K562 (cell line): ENCODE measurements around the gene ZP1. TPM values are rescaled to one million over a fixed set of nuclear protein-coding genes. Genes with fewer than 3 reads are reported as not detected.

ENCODE experiments used
- ATAC-seq: fragments of 200-7000 bp; cut with Tn5 transposase; 3 replicates; pipeline ENCODE4 v1.9.1; 2020; ENCODE audit warnings: moderate library complexity
- BruUV-seq: library from RNA; stranded (reverse); fragments of 400-500 nt; replicated peaks from 2 replicates; lab custom pipeline; 2021; lab: Mats Ljungman, UMichigan
- CTCF ChIA-PET: fragments of 300-600 bp; formaldehyde crosslinking; extraction: SDS; loops from one replicate; lab custom pipeline; 2021; ENCODE audit warnings: low intra/inter-chr PET ratio; lab: Yijun Ruan, JAX
- POLR2A ChIA-PET: fragments of 300-600, 350-650 bp; sonication (Branson Sonifier 250); formaldehyde crosslinking; extraction: SDS; loops from one replicate; lab custom pipeline; 2021; ENCODE audit warnings: antibody characterized with exemption, inconsistent platforms; lab: Yijun Ruan, JAX
- DNase-seq, 4 experiments: peaks; one replicate each; pipeline versions ENCODE4 v3.0.0 to v3.0.0-alpha.2; 2011 to 2018; ENCODE audit warnings: low spot score in 3 of 4, mixed read lengths in 3 of 4; ENCODE audit errors: extremely low read depth in 1 of 4
- FAIRE-seq: peaks from 2 replicates; lab custom pipeline; 2011; peaks lifted over from hg19 to GRCh38; lab: Jason Lieb, UNC
- H2AFZ ChIP-seq: 2 replicates; pipeline ENCODE4 v1.6.0; 2011; ENCODE audit warnings: low read depth, low read length, control low read depth, inconsistent platforms
- H3K27ac ChIP-seq: fragments of 200-600 bp; 3 replicates; pipeline ENCODE4 v1.8.0; 2011; ENCODE audit warnings: low read depth, mild to moderate bottlenecking, control low read depth, inconsistent platforms, low read length, moderate library complexity, mixed read lengths; ENCODE audit errors: extremely low read depth
- H3K27me3 ChIP-seq, 2 experiments: fragments of 300-600 bp in 1 of 2; 2 replicates in 1 of 2; 3 replicates in 1 of 2; pipeline versions ENCODE4 v1.6.0 to v1.8.0; 2011; ENCODE audit warnings: inconsistent platforms in 2 of 2, low read length in 2 of 2, mild to moderate bottlenecking in 1 of 2, mixed read lengths in 1 of 2, moderate library complexity in 1 of 2; ENCODE audit not compliant: control insufficient read depth in 2 of 2, insufficient read depth in 2 of 2
- H3K36me3 ChIP-seq: fragments of 300-600 bp; 3 replicates; pipeline ENCODE4 v1.8.0; 2011; ENCODE audit warnings: mild to moderate bottlenecking, low read length, inconsistent platforms; ENCODE audit not compliant: control insufficient read depth, insufficient read depth
- H3K4me1 ChIP-seq, 2 experiments: fragments of 200-600 bp in 1 of 2; replicated peaks in 1 of 2; 2 replicates in 1 of 2; 3 replicates in 1 of 2; pipeline versions ENCODE4 v1.5.1 to v1.8.0; 2011; ENCODE audit warnings: inconsistent platforms in 2 of 2, low read length in 2 of 2, mild to moderate bottlenecking in 1 of 2, mixed read lengths in 1 of 2, moderate library complexity in 1 of 2; ENCODE audit not compliant: control insufficient read depth in 2 of 2, insufficient read depth in 2 of 2
- H3K4me2 ChIP-seq: 2 replicates; pipeline ENCODE4 v1.6.1; 2011; ENCODE audit warnings: low read length, control low read depth, inconsistent platforms, mixed read lengths; ENCODE audit not compliant: insufficient read depth
- H3K4me3 ChIP-seq: fragments of 200-600 bp; sonication (generic), shearing (Covaris generic); 2 replicates; pipeline ENCODE4 v1.5.1; 2016; ENCODE audit warnings: control low read depth, inconsistent platforms
- H3K79me2 ChIP-seq: fragments of 200-600 bp; 3 replicates; pipeline ENCODE4 v1.8.0; 2011; ENCODE audit warnings: low read length, inconsistent platforms; ENCODE audit not compliant: control insufficient read depth, insufficient read depth
- H3K9ac ChIP-seq, 2 experiments: 2 replicates each; pipeline versions ENCODE4 v1.6.0 to v1.6.1; 2011; ENCODE audit warnings: low read depth in 2 of 2, low read length in 2 of 2, control low read depth in 1 of 2, inconsistent platforms in 1 of 2, mild to moderate bottlenecking in 1 of 2, mixed read lengths in 1 of 2; ENCODE audit not compliant: insufficient read depth in 1 of 2
- H3K9me1 ChIP-seq: one replicate; pipeline ENCODE4 v1.6.0; 2011; ENCODE audit warnings: inconsistent platforms, mild to moderate bottlenecking, low read length, moderate library complexity; ENCODE audit not compliant: control insufficient read depth, insufficient read depth
- H3K9me3 ChIP-seq: replicated peaks from 2 replicates; pipeline ENCODE4 v1.5.1; 2011; ENCODE audit warnings: low read depth, low read length, inconsistent platforms; ENCODE audit not compliant: control insufficient read depth, insufficient read depth
- H4K20me1 ChIP-seq: replicated peaks from 2 replicates; pipeline ENCODE4 v1.6.1; 2011; ENCODE audit warnings: low read length, inconsistent platforms, mixed read lengths; ENCODE audit not compliant: control insufficient read depth, insufficient read depth
- BCLAF1 ChIP-seq, 2 experiments: fragments of 450-650 bp in 1 of 2; IDR thresholded peaks; 2 replicates each; pipeline ENCODE4 v1.6.1; 2011 to 2017; ENCODE audit warnings: low read depth in 2 of 2, antibody characterized with exemption in 1 of 2, borderline replicate concordance in 1 of 2, low read length in 1 of 2, mild to moderate bottlenecking in 1 of 2, mixed read lengths in 1 of 2; ENCODE audit not compliant: control insufficient read depth in 1 of 2
- CEBPB ChIP-seq: fragments of 450-650 bp; IDR thresholded peaks from 2 replicates; pipeline ENCODE4 v1.6.1; 2016; ENCODE audit warnings: missing genetic modification characterization, missing compliant biosample characterization
- FIP1L1 ChIP-seq: fragments of 200-400 bp; formaldehyde crosslinking; IDR thresholded peaks from 2 replicates; pipeline ENCODE4 v1.6.1; 2018; ENCODE audit warnings: mild to moderate bottlenecking, low read depth, low read length; ENCODE audit not compliant: poor library complexity, severe bottlenecking
- HES1 ChIP-seq: fragments of 450-650 bp; IDR thresholded peaks from 2 replicates; pipeline ENCODE4 v1.6.1; 2016; ENCODE audit warnings: low read depth, mild to moderate bottlenecking, moderate library complexity
- HNRNPK ChIP-seq: fragments of 200-400 bp; formaldehyde crosslinking; IDR thresholded peaks from one replicate; pipeline ENCODE4 v1.6.1; 2018; ENCODE audit warnings: mild to moderate bottlenecking, low read depth, low read length; ENCODE audit not compliant: poor library complexity, severe bottlenecking
- MCM3 ChIP-seq: fragments of 450-650 bp; IDR thresholded peaks from 2 replicates; pipeline ENCODE4 v1.6.1; 2016
- MCM5 ChIP-seq: fragments of 450-650 bp; IDR thresholded peaks from 2 replicates; pipeline ENCODE4 v1.6.1; 2016; ENCODE audit warnings: low read depth
- MCM7 ChIP-seq, 2 experiments: fragments of 450-650 bp; IDR thresholded peaks; 2 replicates each; pipeline ENCODE4 v1.6.1; 2016 to 2018
- RFX1 ChIP-seq: fragments of 450-650 bp; IDR thresholded peaks from 2 replicates; pipeline ENCODE4 v1.6.1; 2016; ENCODE audit warnings: mild to moderate bottlenecking, moderate library complexity
- WHSC1 ChIP-seq: IDR thresholded peaks from one replicate; pipeline ENCODE4 v1.6.1; 2012; ENCODE audit warnings: low read length, control low read depth, inconsistent platforms
- ZKSCAN3 ChIP-seq: fragments of 250-450 bp; sonication (Bioruptor Pico); IDR thresholded peaks from 2 replicates; pipeline ENCODE4 v1.4.0; 2020
- ZNF134 ChIP-seq: fragments of 250-450 bp; sonication (Bioruptor Pico); conservative IDR thresholded peaks from 2 replicates; pipeline ENCODE4 v1.4.0; 2020
- WGBS: fragments of 100-300 bp; shearing (Covaris generic); methylation state at CpG from one replicate; pipeline ENCODE4 v1.1.6; 2016; ENCODE audit warnings: low coverage, mixed read lengths; ENCODE audit not compliant: insufficient coverage; ENCODE audit errors: missing lambda C conversion rate; 5-methylcytosine and 5-hydroxymethylcytosine counted together
- in situ Hi-C: fragments of 300-500 bp; cut with MboI; formaldehyde crosslinking; loops from 4 replicates; pipeline ENCODE4 v1.15.0; 2018; ENCODE audit warnings: inconsistent platforms, mixed read lengths
- intact Hi-C: fragments of 100-400 bp; cut with micrococcal nuclease; formaldehyde crosslinking; loops from 2 replicates; pipeline ENCODE4 v1.14.2; 2022
- polyA plus RNA-seq, 8 experiments: library from polyadenylated mRNA; depleted of rRNA in 4 of 8; stranded (reverse) in 5 of 8; unstranded in 3 of 8; fragments of >200 nt; fragmentation: Nextera tagmentation in 2 of 8; fragmentation: Illumina TruSeq in 1 of 8; extraction: Ambion mirVana in 2 of 8; extraction: Trizol in 1 of 8; gene quantifications; 2 replicates each; pipeline versions ENCODE4 v1.2.1 to v1.2.3, GENCODE V29; 2011 to 2014; ENCODE audit warnings: inconsistent platforms in 1 of 8, missing spikeins in 1 of 8
- total RNA-seq, 7 experiments: library from RNA; depleted of rRNA in 6 of 7; stranded (reverse); fragments of >200 nt in 6 of 7; fragmentation: Illumina TruSeq in 2 of 7; extraction: Trizol in 2 of 7; gene quantifications; 2 replicates each; pipeline versions ENCODE4 v1.2.1 to v1.2.3, GENCODE V29; 2011 to 2021; ENCODE audit warnings: low replicate concordance in 1 of 7

ZP1 gene
- total and polyA plus RNA-seq, 9 of the 15 experiments (the other 6 are each of a cell fraction or from before 2014, with no cell fraction given): 0.11 to 0.15 TPM; not detected in 7

GRCh38 chr11:60844870-60845221 is 22.5 kb upstream of the ZP1 start:
- Histone ChIP-seq H3K27ac (no peak overlapping the region), H3K4me2 (peak overlapping the region; percentile 89), H3K9me3 (no peaks in the 10 kb centered on the region), H3K9me1 (peaks cover 3% of the 10 kb centered on the region), H4K20me1 (peaks cover 3% of the 10 kb centered on the region; the same call in 1 of the 2 replicates), H3K27me3 (no peaks in the 10 kb centered on the region), H3K36me3 (peaks cover 53% of the 10 kb centered on the region), H3K9ac (peak overlapping the region; percentile 81 to 84; a peak in 3 of 4 replicates), H3K4me1 (peaks cover 24 to 51% of the 10 kb centered on the region in 2 experiments), H3K4me3 (peak overlapping the region; percentile 74)
- FAIRE-seq (peak; percentile 51), ATAC-seq (no peak)
- intact Hi-C loops: no loop called here
- WGBS: 25% methylated on average over 4 of the region's 4 CpGs
- POLR2A ChIA-PET: interaction anchor here (0.6 kb wide), 1 partner anchor 32 kb away, joined by 3 read pairs; no protein-coding TSS in a partner anchor
- BruUV-seq: no TSS peak
- in situ Hi-C loops: no loop called here
- CTCF ChIA-PET: no interaction called here
- TF ChIP-seq MCM5 (no peak), BCLAF1 (IDR thresholded peaks at IDR 0.05; ENCODE audit: borderline replicate concordance in 1 of 2, control insufficient read depth in 1 of 2, low read depth in 2 of 2, low read length in 1 of 2) (no peak), MCM3 (no peak), FIP1L1 (no peak), HES1 (no peak), WHSC1 (no peak), MCM7 (IDR thresholded peaks at IDR 0.05) (no peak), HNRNPK (no peak), CEBPB (peak; percentile 36; the same call in 1 of the 2 replicates), RFX1 (peak; percentile 68; the same call in 1 of the 2 replicates), ZKSCAN3 (CRISPR knock-in tag) (no peak), ZNF134 (CRISPR knock-in tag) (no peak)
- TF ChIP-seq, all 486 proteins: peak for 2
- H2AFZ ChIP-seq: no peak overlapping the region
- H3K79me2 ChIP-seq: peaks cover 55% of the 10 kb centered on the region
- DNase-seq: no peak
